ENCODE data around the gene YLPM1.

YLPM1 gene

GRCh38 chr14:74861734-74862090 lies 98.6 kb downstream of the YLPM1 start:
- no peak overlapping the region for H3K4me3 ChIP-seq (ENCODE audit: low read length)
- no peak for TF ChIP-seq ZNF274 (IDR thresholded peaks at IDR 0.05; ENCODE audit: low read depth, low read length)

GRCh38 chr14:74863274-74863673 lies 100.2 kb downstream of the YLPM1 start:
- H3K4me3 ChIP-seq (ENCODE audit: low read length), result no peak overlapping the region

GRCh38 chr14:74864198-74864597 lies 101.1 kb downstream of the YLPM1 start:
- no peak overlapping the region for H3K4me3 ChIP-seq (ENCODE audit: low read length)
- no peak for TF ChIP-seq ZNF274 (IDR thresholded peaks at IDR 0.05; ENCODE audit: low read depth, low read length)

More at GRCh38 chr14:74863274-74863673, 100.2 kb downstream of the YLPM1 start:
- no peak for TF ChIP-seq ZNF274 (IDR thresholded peaks at IDR 0.05; ENCODE audit: low read depth, low read length)

GRCh38 chr14:74865156-74865555 lies 102.0 kb downstream of the YLPM1 start:
- no peak for TF ChIP-seq ZNF274 (IDR thresholded peaks at IDR 0.05; ENCODE audit: low read depth, low read length)
- H3K4me3 ChIP-seq (ENCODE audit: low read length), result no peak overlapping the region

GRCh38 chr14:74866708-74867389 lies 103.7 kb downstream of the YLPM1 start:
- no peak for TF ChIP-seq ZNF274 (IDR thresholded peaks at IDR 0.05; ENCODE audit: low read depth, low read length)
- H3K4me3 ChIP-seq (ENCODE audit: low read length), result no peak overlapping the region

GRCh38 chr14:74867673-74868072 lies 104.6 kb downstream of the YLPM1 start:
- H3K4me3 ChIP-seq (ENCODE audit: low read length), result no peak overlapping the region
- no peak for TF ChIP-seq ZNF274 (IDR thresholded peaks at IDR 0.05; ENCODE audit: low read depth, low read length)

GRCh38 chr14:74868739-74869138 lies 105.6 kb downstream of the YLPM1 start:
- H3K4me3 ChIP-seq (ENCODE audit: low read length), result no peak overlapping the region
- TF ChIP-seq ZNF274 (IDR thresholded peaks at IDR 0.05; ENCODE audit: low read depth, low read length), result no peak

GRCh38 chr14:74871819-74872218 lies 108.7 kb downstream of the YLPM1 start:
- TF ChIP-seq ZNF274 (IDR thresholded peaks at IDR 0.05; ENCODE audit: low read depth, low read length), result no peak
- H3K4me3 ChIP-seq (ENCODE audit: low read length), result no peak overlapping the region

- H3K4me3 ChIP-seq (ENCODE audit: low read length), result no peak overlapping the region
- no peak for TF ChIP-seq ZNF274 (IDR thresholded peaks at IDR 0.05; ENCODE audit: low read depth, low read length)
These were observed 112.1 kb downstream of the YLPM1 start for GRCh38 chr14:74875204-74875603.

GRCh38 chr14:74875941-74876913 lies 113.1 kb downstream of the YLPM1 start, which contains the start of gene PROX2:
Gene PROX2, minus strand, starts transcription at chr14:74876145. Its CDS starts 12,311 bp downstream, at chr14:74863834.
- H3K4me3 ChIP-seq (ENCODE audit: low read length), result no peak within 1 kb of the TSS
- no peak for TF ChIP-seq ZNF274 (IDR thresholded peaks at IDR 0.05; ENCODE audit: low read depth, low read length)

GRCh38 chr14:74879427-74880182 lies 116.5 kb downstream of the YLPM1 start:
- TF ChIP-seq ZNF274 (IDR thresholded peaks at IDR 0.05; ENCODE audit: low read depth, low read length), result no peak

GRCh38 chr14:74881431-74882102 lies 118.5 kb downstream of the YLPM1 start, which contains the start of gene DLST:
Gene DLST, plus strand, starts transcription at chr14:74881916. Its CDS starts 38 bp downstream, at chr14:74881954.
- no peak for TF ChIP-seq ZNF274 (IDR thresholded peaks at IDR 0.05; ENCODE audit: low read depth, low read length)
- H3K4me3 ChIP-seq (ENCODE audit: low read length), result peak within 1 kb of the TSS; percentile 97

More at GRCh38 chr14:74879427-74880182, 116.5 kb downstream of the YLPM1 start:
- H3K4me3 ChIP-seq (ENCODE audit: low read length), result no peak overlapping the region

GRCh38 chr14:74882103-74882920 lies 119.2 kb downstream of the YLPM1 start:
- TF ChIP-seq ZNF274 (IDR thresholded peaks at IDR 0.05; ENCODE audit: low read depth, low read length), result no peak
- peak overlapping the region; percentile 97 for H3K4me3 ChIP-seq (ENCODE audit: low read length)
